GM21447 (cell line): Measurements from ENCODE around the gene SERPIND1.
"Not testable (repeated sequence)": the region's sequence is repeated elsewhere in the genome, so short reads cannot be mapped to it uniquely, and the experiment has no call there.

Experiments used
- ATAC-seq: cut with Tn5 transposase; IDR thresholded peaks from one replicate; pipeline ENCODE4 v1.9.1; 2021; ENCODE audit not compliant: unreplicated experiment

SERPIND1 gene

GRCh38 chr22:20746431-20747189 lies 27.3 kb upstream of the SERPIND1 start:
- ATAC-seq, result no peak

DNA sequence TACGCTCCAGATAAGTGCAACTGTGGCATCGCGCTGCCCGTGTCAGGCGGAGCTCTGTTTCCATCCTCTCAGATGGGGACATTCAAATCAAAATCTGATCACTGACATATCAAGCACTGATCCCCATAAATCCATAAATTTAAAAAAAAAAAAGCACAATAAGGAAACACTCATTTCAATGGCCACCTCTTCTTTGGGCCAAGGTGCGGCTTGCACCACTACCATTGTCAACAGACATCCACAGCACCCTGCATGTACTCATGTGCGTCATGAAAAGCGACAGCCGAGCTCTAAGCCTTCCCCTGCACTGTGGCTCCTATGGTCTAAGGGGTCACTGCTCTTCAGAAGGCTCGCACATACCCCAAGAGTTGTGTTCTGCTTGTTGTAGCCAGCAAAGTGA lies 26.7 kb upstream of the SERPIND1 start:
- no peak for ATAC-seq

DNA sequence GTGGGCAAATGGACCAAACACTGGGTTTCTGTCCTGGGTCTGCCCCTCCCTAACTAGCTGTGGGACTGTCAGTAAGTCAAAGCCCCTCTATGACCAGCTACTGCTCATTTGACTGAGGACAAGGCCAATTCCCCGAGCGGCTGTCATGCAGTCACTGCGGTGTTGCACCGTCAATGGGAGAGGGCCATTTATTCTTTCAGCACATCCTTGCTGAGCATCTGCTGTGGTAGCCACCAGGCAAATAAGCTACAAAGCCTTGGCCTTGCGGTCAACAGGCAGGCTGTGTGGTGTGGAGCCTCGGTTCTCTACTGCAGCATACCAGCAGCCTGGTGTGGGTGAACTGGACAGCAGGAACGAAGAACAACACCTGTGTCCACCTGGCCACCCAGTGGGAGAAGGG lies 25.8 kb upstream of the SERPIND1 start:
- no peak for ATAC-seq

DNA sequence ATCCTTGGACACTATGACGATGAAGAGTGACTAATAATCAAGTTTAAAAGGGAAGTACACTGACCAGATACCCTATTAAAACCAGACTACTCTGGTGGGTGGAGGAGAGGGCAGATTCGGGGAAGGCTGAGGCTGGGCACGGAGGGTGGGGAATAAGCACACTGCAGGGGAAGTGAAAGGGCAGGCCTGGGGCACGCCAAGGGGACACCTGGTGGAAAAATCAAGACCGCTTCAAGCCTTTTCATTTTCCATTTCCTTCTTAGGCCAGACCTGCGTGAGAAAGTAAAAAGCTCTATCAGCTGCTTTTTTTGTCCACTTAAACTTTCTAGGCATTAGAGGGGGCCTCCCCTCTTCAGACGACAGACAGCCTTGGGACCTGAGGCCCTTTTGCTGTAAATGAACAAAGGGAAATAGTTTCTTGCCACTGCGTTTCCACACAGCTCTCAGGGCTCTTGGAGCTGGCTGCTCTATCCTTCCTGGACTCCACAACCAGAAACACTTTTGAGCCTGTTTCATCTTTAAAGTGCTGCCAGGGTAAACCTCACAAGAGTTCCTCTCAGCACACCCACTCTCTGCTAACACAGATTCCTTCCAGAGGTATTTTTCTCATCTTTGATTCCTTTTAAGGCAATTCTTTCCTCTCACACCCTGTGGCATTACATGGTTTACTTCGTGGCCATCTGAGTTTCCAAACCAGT lies 25.0 kb upstream of the SERPIND1 start:
- peak; percentile 72 for ATAC-seq

- no peak for ATAC-seq
These were observed 24.5 kb upstream of the SERPIND1 start for GRCh38 chr22:20749453-20749852.

- peak; percentile 39 for ATAC-seq
These were observed 23.3 kb upstream of the SERPIND1 start for GRCh38 chr22:20750461-20751184.

DNA sequence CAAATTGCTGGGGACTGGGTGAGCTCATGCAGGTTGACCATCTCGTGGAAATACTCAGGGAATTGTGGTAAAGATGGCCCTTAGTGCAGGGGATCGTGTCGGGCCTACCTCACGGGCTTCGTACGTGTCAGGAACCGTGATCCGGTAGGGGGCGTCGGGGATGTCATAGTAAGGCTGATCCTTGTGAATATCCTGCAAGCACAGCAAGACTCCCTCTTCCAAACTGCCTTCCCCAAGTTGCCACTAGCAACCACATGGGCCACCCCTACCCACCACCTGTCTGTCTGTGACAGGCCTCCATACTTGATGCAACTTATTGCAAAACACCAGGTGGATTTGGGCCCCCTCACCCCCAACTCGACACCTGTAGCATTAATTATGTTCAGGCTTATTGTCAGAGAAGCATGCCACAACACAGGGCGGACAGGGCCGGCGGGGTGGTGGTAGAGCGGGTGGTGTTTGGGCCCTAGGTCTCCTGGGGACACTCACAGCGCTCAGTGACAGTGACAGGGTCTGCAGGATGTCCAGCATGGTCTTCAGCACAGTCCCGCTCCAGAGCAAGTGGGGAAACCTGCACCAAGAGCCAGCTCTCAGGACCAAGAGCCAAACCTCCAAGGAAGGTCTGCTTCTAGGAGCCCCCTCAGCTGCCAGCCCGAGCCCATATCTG lies 22.6 kb upstream of the SERPIND1 start:
- no peak for ATAC-seq

GRCh38 chr22:20752104-20752741 lies 21.7 kb upstream of the SERPIND1 start:
- ATAC-seq, result no peak

DNA sequence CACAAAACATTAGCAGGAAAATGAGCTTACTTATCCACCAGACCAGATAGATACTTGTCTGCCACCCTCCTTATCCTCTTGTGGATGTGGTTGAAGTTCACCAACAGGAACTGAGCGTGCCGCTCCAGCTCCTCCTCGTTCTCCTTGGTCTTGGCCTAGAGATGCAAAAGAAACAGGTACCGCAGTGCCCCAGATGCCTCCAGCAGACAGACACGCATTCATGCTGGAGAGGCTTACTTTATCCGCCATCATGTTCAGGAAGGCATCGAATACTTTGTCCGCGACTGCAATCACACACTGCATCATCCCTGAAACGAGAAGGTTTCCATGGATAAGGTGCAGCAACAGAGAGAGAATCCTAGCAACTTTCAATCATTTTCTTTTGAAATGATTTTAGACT lies 21.0 kb upstream of the SERPIND1 start:
- no peak for ATAC-seq

DNA sequence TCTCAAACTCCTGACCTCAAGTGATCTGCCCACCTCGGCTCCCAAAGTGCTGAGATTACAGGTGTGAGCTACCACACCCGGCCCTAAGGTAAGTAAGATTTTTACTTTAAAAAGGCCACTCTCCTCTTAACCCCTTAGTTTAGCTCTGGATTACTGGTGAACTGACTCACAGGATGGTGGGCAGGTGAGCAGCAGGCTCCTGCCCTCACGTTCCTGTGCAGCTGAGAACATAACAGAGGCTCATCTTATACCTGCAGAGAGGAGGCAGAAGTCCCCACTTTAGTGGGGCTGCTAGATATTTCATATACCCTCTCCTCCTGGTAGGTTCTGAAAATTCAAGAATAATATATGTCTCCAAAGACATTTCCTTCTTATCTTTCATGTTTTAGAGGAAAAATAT lies 17.1 kb upstream of the SERPIND1 start:
- ATAC-seq, result no peak

- ATAC-seq, result no peak
These were observed 15.2 kb upstream of the SERPIND1 start for GRCh38 chr22:20758688-20759087.

GRCh38 chr22:20760084-20760483 lies 13.8 kb upstream of the SERPIND1 start:
- ATAC-seq, result no peak

DNA sequence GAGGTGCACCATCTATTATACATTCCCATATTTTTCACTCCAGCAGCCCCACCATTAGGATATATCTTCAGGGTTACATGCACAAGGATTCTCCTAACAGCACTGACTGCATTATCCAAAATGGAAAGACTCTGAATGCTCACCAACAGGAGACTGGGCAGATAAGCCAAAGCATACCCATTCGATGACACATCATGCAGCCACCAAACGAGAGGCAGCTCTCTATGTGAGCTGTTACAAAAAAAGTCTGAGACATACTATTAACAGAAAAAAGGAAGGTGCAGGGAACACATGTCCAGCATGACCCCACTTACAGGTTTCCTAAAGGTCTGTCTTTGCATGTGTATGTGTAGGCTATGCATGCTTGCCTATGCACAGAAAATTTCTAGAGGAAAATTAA lies 12.4 kb upstream of the SERPIND1 start:
- ATAC-seq, result no peak

DNA sequence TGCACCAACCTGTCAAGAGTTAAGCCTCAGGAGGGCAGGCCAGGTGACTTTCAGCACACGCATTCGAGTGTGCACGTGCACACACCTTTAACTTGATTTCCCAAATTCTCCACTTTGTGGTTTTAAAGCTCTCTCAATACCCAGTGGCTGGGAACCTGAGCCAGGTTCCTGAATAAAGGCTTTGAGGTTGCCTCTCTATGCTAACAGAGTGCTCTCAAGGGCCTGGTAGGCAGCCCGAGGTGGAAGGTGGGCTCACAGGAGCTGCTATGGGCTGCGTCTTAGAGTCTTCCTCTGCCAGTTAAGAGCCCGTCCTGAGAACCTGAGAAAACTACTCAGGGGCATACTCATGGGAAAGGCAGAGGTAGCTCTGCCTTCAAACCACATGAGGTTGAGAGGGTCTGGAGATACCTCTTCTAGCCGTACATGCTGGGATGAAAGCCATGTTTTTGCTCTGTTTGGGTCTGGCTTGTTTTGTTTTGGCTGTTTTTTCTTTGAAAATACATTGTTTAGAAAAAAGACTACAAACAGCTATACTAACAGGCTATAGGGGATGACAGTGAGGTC lies 11.6 kb upstream of the SERPIND1 start:
- ATAC-seq, result no peak

DNA sequence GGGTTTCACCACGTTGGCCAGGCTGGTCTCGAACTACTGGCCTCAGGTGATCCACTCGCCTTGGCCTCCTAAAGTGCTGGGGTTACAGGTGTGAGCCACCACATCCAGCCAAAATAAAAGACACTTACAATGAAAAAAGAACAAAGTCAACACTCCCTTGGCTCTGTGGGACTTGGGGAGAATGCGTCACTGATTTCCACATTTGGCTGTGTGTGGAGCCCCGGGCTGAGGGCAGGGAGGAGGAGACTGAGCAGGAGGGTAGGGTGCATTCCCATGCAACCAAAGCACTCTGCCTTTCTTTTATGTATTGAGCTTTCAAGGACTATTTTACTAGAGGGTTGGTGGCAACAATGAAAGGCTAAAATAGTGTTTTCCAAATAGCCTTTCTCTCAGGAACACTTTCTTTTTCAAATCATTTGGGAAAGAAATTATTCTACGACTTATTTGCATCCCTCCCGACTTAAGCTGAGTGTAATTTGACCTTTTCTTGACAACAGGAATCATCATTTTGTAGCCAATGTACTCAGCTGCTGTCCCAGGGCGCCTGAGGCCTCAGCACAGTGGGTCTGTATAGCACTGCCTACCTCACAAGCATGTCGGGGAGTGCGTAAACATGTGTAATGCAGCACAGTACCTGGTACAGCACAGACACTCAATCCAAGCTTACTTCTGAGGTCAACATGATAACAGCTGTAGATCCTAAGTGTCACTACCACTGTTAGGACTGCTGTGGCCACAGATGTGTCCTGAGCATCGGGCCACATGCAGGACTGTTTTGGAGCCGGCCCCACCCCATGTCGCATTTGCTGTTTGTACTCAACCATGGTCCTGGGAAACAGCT lies 10.1 kb upstream of the SERPIND1 start:
- no peak for ATAC-seq

DNA sequence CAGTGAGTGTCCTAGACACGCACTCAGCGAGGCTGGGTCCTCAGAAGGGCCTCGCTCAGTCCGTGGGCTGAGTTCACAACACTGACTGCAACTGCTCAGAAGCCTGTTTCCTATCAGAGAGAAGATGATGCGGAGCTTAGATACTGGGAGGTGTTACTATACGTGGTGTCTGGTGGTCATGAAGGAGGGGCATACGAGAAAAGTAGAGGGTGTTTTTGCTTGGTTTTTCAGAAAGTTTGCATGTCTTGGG lies 9.5 kb upstream of the SERPIND1 start:
- ATAC-seq, result no peak

- ATAC-seq, result no peak
These were observed 9.2 kb upstream of the SERPIND1 start for GRCh38 chr22:20764729-20765128.

- no peak for ATAC-seq
These were observed 8.0 kb upstream of the SERPIND1 start for GRCh38 chr22:20765938-20766337.

- no peak for ATAC-seq
These were observed 7.4 kb upstream of the SERPIND1 start for GRCh38 chr22:20766530-20766929.

- not testable (repeated sequence) for ATAC-seq
These were observed 4.5 kb upstream of the SERPIND1 start for GRCh38 chr22:20769496-20769826.
